HepG2 (cell line): ENCODE results near the gene GPER1.

Source experiments
- CTCF ChIP-seq: sonication (generic); formaldehyde crosslinking; IDR thresholded peaks from 2 replicates; pipeline ENCODE4 v1.5.0; 2020; ENCODE audit warnings: mild to moderate bottlenecking, missing genetic modification reagents, moderate library complexity
- EZH2 ChIP-seq: conservative IDR thresholded peaks from 2 replicates; pipeline ENCODE4 v1.6.1; 2012; ENCODE audit warnings: mild to moderate bottlenecking, low read depth, low read length, moderate library complexity
- PBX3 ChIP-seq: sonication (generic); formaldehyde crosslinking; IDR thresholded peaks from 2 replicates; pipeline ENCODE4 v1.8.1; 2023; ENCODE audit warnings: missing genetic modification reagents, inconsistent platforms, borderline replicate concordance
- POLR2AphosphoS5 ChIP-seq: IDR thresholded peaks from 2 replicates; pipeline ENCODE4 v1.6.1; 2012; ENCODE audit warnings: low read depth, low read length

- no peak for TF ChIP-seq POLR2AphosphoS5
- TF ChIP-seq CTCF (CRISPR knock-in tag): no peak
- no peak for TF ChIP-seq PBX3 (CRISPR knock-in tag)
- TF ChIP-seq EZH2: no peak
Measured at GRCh38 chr7:1074593-1075431, 13.1 kb upstream of the GPER1 start.
